H1 (cell line): ENCODE measurements around the gene CHAC1. TPM values are rescaled to one million over a fixed set of nuclear protein-coding genes. Genes with fewer than 3 reads are reported as not detected.

Experiments used
- BCL11A ChIP-seq, 2 experiments: IDR thresholded peaks; one replicate each; pipeline ENCODE4 v1.6.1; 2011; ENCODE audit warnings: low read depth in 2 of 2, low read length in 2 of 2, mild to moderate bottlenecking in 2 of 2
- KDM5A ChIP-seq: fragments of 200-600 bp; IDR thresholded peaks from 2 replicates; pipeline ENCODE4 v1.7.1; 2012; ENCODE audit warnings: mild to moderate bottlenecking, low read length, inconsistent platforms, mixed read lengths
- SAP30 ChIP-seq: fragments of 300-600 bp; sonication (generic); IDR thresholded peaks from 2 replicates; pipeline ENCODE4 v1.7.1; 2012; ENCODE audit warnings: low read length, moderate library complexity, mild to moderate bottlenecking, inconsistent platforms; ENCODE audit not compliant: insufficient read depth, insufficient replicate concordance
- polyA plus RNA-seq, 7 experiments: library from polyadenylated mRNA; depleted of rRNA in 3 of 7; stranded (reverse) in 5 of 7; unstranded in 2 of 7; fragments of >200 nt in 5 of 7; fragments of 200-250 nt in 2 of 7; gene quantifications; 1 replicate in 5 of 7; 2 replicates in 1 of 7; 4 replicates in 1 of 7; pipeline versions ENCODE4 v1.2.1 to v1.2.3, GENCODE V29; 2011 to 2013; ENCODE audit warnings: missing spikeins in 2 of 7, mixed read lengths in 2 of 7
- total RNA-seq: library from RNA; stranded (reverse); fragmentation: NEBNext Ultra II Directional; extraction: Animal tissue kit (Norgen Biotek cat#: 25700); gene quantifications from 2 replicates; pipeline ENCODE4 v1.2.1, GENCODE V29; 2021

Gene CHAC1
- total and polyA plus RNA-seq, 2 of the 8 experiments (the other 6 are each of a cell fraction or from before 2014, with no cell fraction given) = 34.3 to 159 TPM

DNA sequence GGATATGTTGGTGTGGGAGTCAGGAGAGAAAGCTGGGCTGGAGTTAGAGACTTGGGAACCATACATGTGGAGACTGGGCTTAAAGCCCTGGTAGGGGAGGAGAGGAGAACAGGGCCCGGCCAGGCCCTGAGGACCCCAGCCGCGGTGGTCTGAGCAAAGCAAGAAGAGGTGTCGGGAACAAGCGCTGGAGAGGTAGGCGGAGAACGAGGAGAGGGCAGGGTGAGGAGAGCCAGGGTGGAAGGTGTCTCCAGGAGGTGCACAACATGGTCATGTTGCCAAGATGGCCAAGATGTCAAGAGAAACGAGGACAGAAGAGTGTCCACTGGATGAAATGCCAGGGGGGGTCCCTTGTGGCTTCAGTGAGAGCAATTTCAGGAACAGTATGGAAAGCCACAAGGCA is 5.5 kb downstream of the CHAC1 start (continued):
- TF ChIP-seq SAP30 (no peak), KDM5A (no peak), BCL11A (IDR thresholded peaks at IDR 0.05; ENCODE audit: low read depth in 2 of 2, low read length in 2 of 2) (no peak)
